Lower lobe of right lung (tissue), 2 donors: Measurements from ENCODE around the gene NR4A3. TPM values are rescaled to one million over a fixed set of nuclear protein-coding genes. Genes with fewer than 3 reads are reported as not detected.

Source experiments
- ATAC-seq, 2 donors: fragments of 200-7000 bp; cut with Tn5 transposase; one replicate each; pipeline ENCODE4 v1.9.1; 2020 to 2022; ENCODE audit warnings: mild to moderate bottlenecking in 2 of 2, moderate library complexity in 2 of 2
- DNase-seq: peaks from one replicate; pipeline ENCODE4 v3.0.0-alpha.2; 2020
- H3K27ac ChIP-seq: fragments of 200-600 bp; one replicate; pipeline ENCODE4 v1.8.0; 2022
- H3K27me3 ChIP-seq: fragments of 200-600 bp; one replicate; pipeline ENCODE4 v1.8.0; 2022; ENCODE audit warnings: low read depth
- H3K36me3 ChIP-seq: fragments of 200-600 bp; one replicate; pipeline ENCODE4 v1.8.0; 2022; ENCODE audit warnings: mild to moderate bottlenecking
- H3K4me1 ChIP-seq: fragments of 200-600 bp; one replicate; pipeline ENCODE4 v1.8.0; 2022
- H3K4me3 ChIP-seq: fragments of 200-600 bp; one replicate; pipeline ENCODE4 v1.8.0; 2022; ENCODE audit warnings: mild to moderate bottlenecking
- H3K9me3 ChIP-seq: fragments of 200-600 bp; one replicate; pipeline ENCODE4 v1.8.0; 2022
- CTCF ChIP-seq: fragments of 200-600 bp; IDR thresholded peaks from one replicate; pipeline ENCODE4 v1.8.0; 2022; ENCODE audit warnings: antibody characterized with exemption, mild to moderate bottlenecking
- intact Hi-C: fragments of 100-400 bp; cut with DNase I; formaldehyde crosslinking; loops from one replicate; pipeline ENCODE4 v1.11.0; 2022
- total RNA-seq: library from RNA; stranded (reverse); fragmentation: NEBNext Ultra II Directional; extraction: Animal tissue kit (Norgen Biotek cat#: 25700); gene quantifications from one replicate; pipeline ENCODE4 v1.2.1, GENCODE V29; 2021
- donor health status: DM: no; HTN: yes; CAD: no; lungs with severe emphysema.

The NR4A3 gene
- total RNA-seq, 1 donor from 2014 or later = 1.7 TPM

DNA sequence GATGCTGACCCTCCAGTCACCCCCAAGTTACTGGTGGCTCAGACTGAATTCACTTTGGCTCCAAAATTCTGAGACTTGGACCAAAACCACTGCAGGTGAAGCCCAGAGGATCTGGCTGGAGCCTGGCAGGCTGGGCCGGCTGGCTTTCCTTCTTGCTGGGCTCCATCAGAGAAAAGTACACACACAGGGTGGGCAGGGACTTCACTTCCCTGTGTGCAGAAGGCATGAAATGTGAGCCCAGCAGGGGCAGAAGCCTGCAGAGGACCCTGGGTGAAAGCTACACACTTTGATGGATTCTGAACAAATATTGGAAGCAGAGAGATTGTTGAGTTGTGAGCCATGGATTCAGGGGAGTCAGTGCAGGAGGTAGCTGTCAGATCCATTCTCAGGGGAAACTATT is 18.4 kb downstream of the NR4A3 start:
- intact Hi-C loops = no loop called here
- Histone ChIP-seq H3K9me3 (no peaks in the 10 kb centered on the region), H3K27ac (no peak overlapping the region), H3K27me3 (no peaks in the 10 kb centered on the region), H3K36me3 (no peaks in the 10 kb centered on the region), H3K4me3 (no peak overlapping the region), H3K4me1 (no peaks in the 10 kb centered on the region)
- no peak for TF ChIP-seq CTCF
- DNase-seq (no peak), ATAC-seq (no peak)

DNA sequence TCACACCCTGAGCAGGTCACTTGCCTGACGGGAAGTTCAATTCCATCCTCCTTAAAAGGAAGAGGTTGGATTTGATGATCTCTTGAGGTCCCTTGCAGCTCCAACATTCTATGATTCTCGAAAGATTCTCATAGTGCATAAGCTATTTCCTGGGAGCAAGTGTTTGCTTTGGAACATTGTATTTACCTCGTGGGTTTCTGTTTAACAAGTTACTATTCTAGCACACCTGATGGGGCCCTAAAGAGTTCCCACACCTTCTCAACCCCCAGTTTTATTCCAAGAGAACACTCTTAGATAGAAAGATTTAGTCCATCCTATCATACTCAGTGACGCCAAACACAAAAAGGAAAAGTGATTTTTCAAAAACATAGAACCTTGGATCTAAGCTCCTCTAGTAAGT is 23.4 kb downstream of the NR4A3 start:
- no peak for TF ChIP-seq CTCF
- Histone ChIP-seq H3K27ac (no peak overlapping the region), H3K36me3 (no peaks in the 10 kb centered on the region), H3K4me1 (no peaks in the 10 kb centered on the region), H3K9me3 (no peaks in the 10 kb centered on the region), H3K27me3 (no peaks in the 10 kb centered on the region), H3K4me3 (no peak overlapping the region)
- ATAC-seq (no peak), DNase-seq (no peak)
- intact Hi-C loops = no loop called here

DNA sequence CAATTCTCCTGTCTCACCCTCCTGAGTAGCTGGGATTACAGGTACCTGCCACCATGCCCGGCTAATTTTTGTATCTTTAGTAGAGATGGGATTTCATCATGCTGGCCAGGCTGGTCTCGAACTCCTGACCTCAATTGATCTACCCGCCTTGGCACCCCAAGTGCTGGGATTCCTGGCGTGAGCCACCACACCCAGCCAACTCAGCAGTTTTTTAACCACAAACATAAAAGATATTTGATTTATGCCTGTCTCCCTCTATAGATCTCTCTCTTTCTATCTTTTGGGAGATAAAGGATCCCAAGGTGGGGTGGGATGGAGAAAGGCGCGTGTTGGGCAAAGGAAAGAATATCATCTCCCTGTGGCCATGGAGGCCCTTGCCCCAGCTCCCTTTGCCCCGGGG is 26.8 kb downstream of the NR4A3 start:
- DNase-seq = no peak
- H3K27me3 ChIP-seq = no peaks in the 10 kb centered on the region
- no peaks in the 10 kb centered on the region for H3K4me1 ChIP-seq
- no peak for TF ChIP-seq CTCF
- H3K36me3 ChIP-seq = no peaks in the 10 kb centered on the region
- no peak for ATAC-seq
- intact Hi-C loops = no loop called here
- no peak overlapping the region for H3K4me3 ChIP-seq
- H3K9me3 ChIP-seq = no peaks in the 10 kb centered on the region
- H3K27ac ChIP-seq = no peak overlapping the region

DNA sequence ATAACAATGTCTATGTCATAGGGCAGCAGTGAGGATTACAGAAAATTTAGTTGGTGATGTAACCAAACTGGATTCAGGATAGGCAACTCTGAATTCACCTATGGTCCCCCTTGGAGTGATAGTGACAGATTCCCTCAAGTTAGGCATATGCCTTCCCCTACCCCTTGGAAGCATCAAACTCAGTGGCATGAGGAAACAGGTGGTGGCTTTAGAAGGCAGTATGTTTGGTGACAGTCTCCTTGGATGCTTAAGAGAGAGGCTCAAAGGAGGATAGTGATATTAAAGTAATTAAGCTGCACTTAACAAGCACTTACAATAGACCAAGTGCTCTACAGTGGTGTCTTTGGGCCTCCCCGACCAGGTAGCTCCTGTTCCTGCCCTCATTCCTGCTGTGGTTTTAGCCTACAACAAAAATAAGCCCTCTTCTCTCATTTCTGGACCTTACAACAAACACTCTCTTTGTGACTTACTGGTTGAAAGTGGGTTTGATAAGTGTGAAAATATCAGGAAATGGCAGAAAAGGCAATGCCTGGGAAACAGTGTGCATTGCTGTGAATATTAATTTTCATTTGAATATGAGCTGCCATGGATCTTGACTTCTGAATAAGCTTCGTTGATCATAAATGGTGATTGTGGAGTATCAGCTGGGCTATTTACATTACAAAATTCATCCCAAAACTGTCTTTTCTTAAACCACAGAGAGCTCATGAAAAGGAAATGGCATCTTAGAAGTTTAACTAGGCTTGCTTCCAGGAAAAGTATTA is 29.2 kb downstream of the NR4A3 start:
- DNase-seq = no peak
- H3K4me1 ChIP-seq = no peaks in the 10 kb centered on the region
- H3K9me3 ChIP-seq = no peaks in the 10 kb centered on the region
- no peak for ATAC-seq
- no peaks in the 10 kb centered on the region for H3K36me3 ChIP-seq
- no peak overlapping the region for H3K27ac ChIP-seq
- no peak overlapping the region for H3K4me3 ChIP-seq
- no peaks in the 10 kb centered on the region for H3K27me3 ChIP-seq
- intact Hi-C loops = no loop called here
- TF ChIP-seq CTCF = no peak

- H3K4me3 ChIP-seq = no peak overlapping the region
- ATAC-seq (peak in 1 of 2 donors; percentile 39), DNase-seq (no peak)
- intact Hi-C loops = no loop called here
- no peaks in the 10 kb centered on the region for H3K4me1 ChIP-seq
- H3K9me3 ChIP-seq = no peaks in the 10 kb centered on the region
- no peak for TF ChIP-seq CTCF
- H3K36me3 ChIP-seq = no peaks in the 10 kb centered on the region
- no peaks in the 10 kb centered on the region for H3K27me3 ChIP-seq
- H3K27ac ChIP-seq = no peak overlapping the region
These were observed 29.8 kb downstream of the NR4A3 start for GRCh38 chr9:99851500-99851822.

DNA sequence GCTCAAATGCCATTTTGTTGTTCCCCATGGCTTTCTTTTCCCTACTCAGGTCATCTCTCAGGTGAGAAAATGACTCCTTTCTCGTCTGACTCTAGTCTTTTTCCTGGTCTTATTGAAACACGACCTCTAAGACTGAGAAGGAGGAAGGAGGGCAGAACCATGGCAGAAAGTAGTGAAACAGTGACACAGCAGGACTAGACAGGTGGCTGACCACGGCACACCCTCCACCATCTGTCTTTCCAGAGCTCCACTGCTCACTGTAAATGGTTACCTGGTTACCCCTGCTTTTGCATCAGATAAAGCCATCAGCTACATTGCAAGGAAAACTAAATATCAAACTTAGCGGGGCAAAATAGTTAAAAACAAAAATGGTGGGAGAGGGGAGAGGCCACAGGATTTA is 30.9 kb downstream of the NR4A3 start:
- Histone ChIP-seq H3K4me1 (no peaks in the 10 kb centered on the region), H3K9me3 (no peaks in the 10 kb centered on the region), H3K27ac (no peak overlapping the region), H3K27me3 (no peaks in the 10 kb centered on the region), H3K4me3 (no peak overlapping the region), H3K36me3 (no peaks in the 10 kb centered on the region)
- DNase-seq = no peak
- ATAC-seq = no peak
- intact Hi-C loops = no loop called here
- no peak for TF ChIP-seq CTCF
